ENCODE data around the gene MACROD1.

MACROD1 gene

GRCh38 chr11:64109332-64109731 is 56.6 kb downstream of the MACROD1 start:
- Mint-ChIP-seq H3K4me1 (ENCODE audit: low read depth) (no peaks in the 10 kb centered on the region), H3K27ac (no peak overlapping the region), H3K27me3 (ENCODE audit: low read depth) (no peaks in the 10 kb centered on the region), H3K36me3 (ENCODE audit: low read depth) (no peaks in the 10 kb centered on the region), H3K9me3 (no peaks in the 10 kb centered on the region), H3K4me3 (no peak overlapping the region)
- no peak for DNase-seq (ENCODE audit: low spot score)

GRCh38 chr11:64107303-64107702 is 58.6 kb downstream of the MACROD1 start:
- Mint-ChIP-seq H3K9me3 (no peaks in the 10 kb centered on the region), H3K36me3 (ENCODE audit: low read depth) (no peaks in the 10 kb centered on the region), H3K4me1 (ENCODE audit: low read depth) (no peaks in the 10 kb centered on the region), H3K27ac (no peak overlapping the region), H3K27me3 (ENCODE audit: low read depth) (no peaks in the 10 kb centered on the region), H3K4me3 (no peak overlapping the region)
- DNase-seq (ENCODE audit: low spot score): no peak

- no peaks in the 10 kb centered on the region for H3K27me3 Mint-ChIP-seq (ENCODE audit: low read depth)
- H3K36me3 Mint-ChIP-seq (ENCODE audit: low read depth): no peaks in the 10 kb centered on the region
- DNase-seq (ENCODE audit: low spot score): no peak
- H3K4me3 Mint-ChIP-seq: no peak overlapping the region
- no peaks in the 10 kb centered on the region for H3K4me1 Mint-ChIP-seq (ENCODE audit: low read depth)
- no peaks in the 10 kb centered on the region for H3K9me3 Mint-ChIP-seq
- H3K27ac Mint-ChIP-seq: no peak overlapping the region
These were observed 61.3 kb downstream of the MACROD1 start for GRCh38 chr11:64104632-64105031.

- no peak overlapping the region for H3K4me3 Mint-ChIP-seq
- DNase-seq (ENCODE audit: low spot score): no peak
- no peaks in the 10 kb centered on the region for H3K27me3 Mint-ChIP-seq (ENCODE audit: low read depth)
- H3K4me1 Mint-ChIP-seq (ENCODE audit: low read depth): no peaks in the 10 kb centered on the region
- no peaks in the 10 kb centered on the region for H3K9me3 Mint-ChIP-seq
- H3K27ac Mint-ChIP-seq: no peak overlapping the region
- H3K36me3 Mint-ChIP-seq (ENCODE audit: low read depth): no peaks in the 10 kb centered on the region
These were observed 62.5 kb downstream of the MACROD1 start for GRCh38 chr11:64103277-64103985.

- no peaks in the 10 kb centered on the region for H3K27me3 Mint-ChIP-seq (ENCODE audit: low read depth)
- no peak overlapping the region for H3K4me3 Mint-ChIP-seq
- H3K27ac Mint-ChIP-seq: no peak overlapping the region
- DNase-seq (ENCODE audit: low spot score): no peak
- no peaks in the 10 kb centered on the region for H3K9me3 Mint-ChIP-seq
- no peaks in the 10 kb centered on the region for H3K36me3 Mint-ChIP-seq (ENCODE audit: low read depth)
- H3K4me1 Mint-ChIP-seq (ENCODE audit: low read depth): no peaks in the 10 kb centered on the region
These were observed 63.7 kb downstream of the MACROD1 start for GRCh38 chr11:64102005-64102738.

- no peaks in the 10 kb centered on the region for H3K9me3 Mint-ChIP-seq
- no peaks in the 10 kb centered on the region for H3K27me3 Mint-ChIP-seq (ENCODE audit: low read depth)
- H3K36me3 Mint-ChIP-seq (ENCODE audit: low read depth): no peaks in the 10 kb centered on the region
- no peak overlapping the region for H3K27ac Mint-ChIP-seq
- no peak for DNase-seq (ENCODE audit: low spot score)
- H3K4me1 Mint-ChIP-seq (ENCODE audit: low read depth): no peaks in the 10 kb centered on the region
- no peak overlapping the region for H3K4me3 Mint-ChIP-seq
These were observed 64.5 kb downstream of the MACROD1 start for GRCh38 chr11:64101461-64101860.

GRCh38 chr11:64100782-64101353 is 65.0 kb downstream of the MACROD1 start:
- H3K4me3 Mint-ChIP-seq: no peak overlapping the region
- H3K27me3 Mint-ChIP-seq (ENCODE audit: low read depth): no peaks in the 10 kb centered on the region
- H3K36me3 Mint-ChIP-seq (ENCODE audit: low read depth): no peaks in the 10 kb centered on the region
- H3K27ac Mint-ChIP-seq: no peak overlapping the region
- no peaks in the 10 kb centered on the region for H3K9me3 Mint-ChIP-seq
- no peak for DNase-seq (ENCODE audit: low spot score)
- H3K4me1 Mint-ChIP-seq (ENCODE audit: low read depth): no peaks in the 10 kb centered on the region

- H3K9me3 Mint-ChIP-seq: no peaks in the 10 kb centered on the region
- DNase-seq (ENCODE audit: low spot score): no peak
- no peaks in the 10 kb centered on the region for H3K27me3 Mint-ChIP-seq (ENCODE audit: low read depth)
- H3K36me3 Mint-ChIP-seq (ENCODE audit: low read depth): no peaks in the 10 kb centered on the region
- no peak overlapping the region for H3K27ac Mint-ChIP-seq
- H3K4me1 Mint-ChIP-seq (ENCODE audit: low read depth): no peaks in the 10 kb centered on the region
- H3K4me3 Mint-ChIP-seq: no peak overlapping the region
These were observed 65.6 kb downstream of the MACROD1 start for GRCh38 chr11:64100360-64100759.

GRCh38 chr11:64099436-64099835 is 66.5 kb downstream of the MACROD1 start:
- H3K36me3 Mint-ChIP-seq (ENCODE audit: low read depth): no peaks in the 10 kb centered on the region
- H3K9me3 Mint-ChIP-seq: no peaks in the 10 kb centered on the region
- H3K27ac Mint-ChIP-seq: no peak overlapping the region
- no peaks in the 10 kb centered on the region for H3K27me3 Mint-ChIP-seq (ENCODE audit: low read depth)
- no peaks in the 10 kb centered on the region for H3K4me1 Mint-ChIP-seq (ENCODE audit: low read depth)
- H3K4me3 Mint-ChIP-seq: no peak overlapping the region
- no peak for DNase-seq (ENCODE audit: low spot score)

- Mint-ChIP-seq H3K36me3 (ENCODE audit: low read depth) (no peaks in the 10 kb centered on the region), H3K4me3 (no peak overlapping the region), H3K4me1 (ENCODE audit: low read depth) (no peaks in the 10 kb centered on the region), H3K27ac (no peak overlapping the region), H3K27me3 (ENCODE audit: low read depth) (no peaks in the 10 kb centered on the region), H3K9me3 (no peaks in the 10 kb centered on the region)
- DNase-seq (ENCODE audit: low spot score): no peak
These were observed 67.5 kb downstream of the MACROD1 start for GRCh38 chr11:64098318-64098831.

- Mint-ChIP-seq H3K36me3 (ENCODE audit: low read depth) (no peaks in the 10 kb centered on the region), H3K27ac (no peak overlapping the region), H3K9me3 (no peaks in the 10 kb centered on the region), H3K4me1 (ENCODE audit: low read depth) (no peaks in the 10 kb centered on the region), H3K4me3 (no peak overlapping the region), H3K27me3 (ENCODE audit: low read depth) (no peaks in the 10 kb centered on the region)
- DNase-seq (ENCODE audit: low spot score): no peak
These were observed 68.2 kb downstream of the MACROD1 start for GRCh38 chr11:64097468-64098317.

GRCh38 chr11:64096835-64097234 is 69.1 kb downstream of the MACROD1 start:
- Mint-ChIP-seq H3K4me1 (ENCODE audit: low read depth) (no peaks in the 10 kb centered on the region), H3K27me3 (ENCODE audit: low read depth) (no peaks in the 10 kb centered on the region), H3K9me3 (no peaks in the 10 kb centered on the region), H3K27ac (no peak overlapping the region), H3K36me3 (ENCODE audit: low read depth) (no peaks in the 10 kb centered on the region), H3K4me3 (no peak overlapping the region)
- no peak for DNase-seq (ENCODE audit: low spot score)

GRCh38 chr11:64095949-64096348 is 70.0 kb downstream of the MACROD1 start:
- Mint-ChIP-seq H3K36me3 (ENCODE audit: low read depth) (no peaks in the 10 kb centered on the region), H3K4me3 (no peak overlapping the region), H3K9me3 (no peaks in the 10 kb centered on the region), H3K27ac (no peak overlapping the region), H3K4me1 (ENCODE audit: low read depth) (peaks cover 3% of the 10 kb centered on the region), H3K27me3 (ENCODE audit: low read depth) (no peaks in the 10 kb centered on the region)
- no peak for DNase-seq (ENCODE audit: low spot score)
